Diencephalon (tissue), 1 donor: Measurements from ENCODE around the gene PRDM11. TPM values are rescaled to one million over a fixed set of nuclear protein-coding genes. Genes with fewer than 3 reads are reported as not detected.

Experiments used
- total RNA-seq: library from RNA; depleted of rRNA; stranded (reverse); fragments of >200 nt; gene quantifications from one replicate; pipeline ENCODE4 v1.2.3, GENCODE V29; 2014

Gene PRDM11
- total RNA-seq, result 10.1 TPM

DNA sequence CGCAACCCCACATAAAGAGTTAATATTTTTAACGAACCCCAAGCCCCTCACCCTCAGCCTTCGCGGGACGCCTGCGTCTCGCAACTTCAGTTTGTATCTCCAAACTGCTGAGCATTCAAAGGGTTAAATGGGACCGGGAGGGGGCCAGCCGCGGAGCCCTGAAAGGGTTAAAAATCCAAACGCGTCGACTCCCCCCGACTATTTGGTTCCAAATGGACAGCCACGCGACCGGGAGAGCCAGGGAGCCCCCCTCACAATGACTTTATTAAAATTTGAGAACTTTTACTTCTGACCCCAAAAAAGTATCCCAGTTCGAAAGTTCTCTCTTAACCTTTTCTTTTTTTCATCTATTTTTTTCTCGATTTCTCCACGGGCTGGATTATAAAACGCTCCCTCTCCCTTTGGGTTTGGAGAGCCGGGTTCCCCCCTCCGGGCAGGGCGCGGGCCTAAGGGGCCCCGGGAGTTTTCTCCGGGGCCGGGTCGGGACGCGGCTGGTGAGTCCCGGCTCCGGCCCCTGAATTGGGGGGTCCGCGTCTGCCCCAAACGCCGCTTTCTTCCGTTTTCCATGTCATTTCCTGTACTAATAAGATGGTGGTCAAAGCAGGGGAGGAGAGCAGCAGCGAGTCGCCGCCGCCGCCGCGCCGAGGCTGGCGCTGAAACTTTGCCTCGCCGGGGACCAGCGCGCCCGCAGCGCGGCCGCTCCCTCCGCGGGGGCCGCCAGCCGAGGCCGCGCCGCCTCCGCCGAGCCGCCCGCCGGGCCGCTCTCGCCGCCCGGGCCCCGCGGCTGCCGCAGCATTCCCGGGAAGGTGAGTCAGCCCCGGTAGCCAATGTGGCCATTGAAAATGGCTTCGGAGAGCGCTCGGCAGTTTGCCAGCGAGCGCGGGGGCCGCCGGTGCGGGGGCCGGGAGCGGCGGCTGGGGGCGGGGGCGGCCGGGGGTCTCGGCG, at the start of gene PRDM11:
PRDM11 (plus strand) TSS at position 568 of the 945 bp plus-strand sequence. CDS start 35,128 bp downstream, outside the sequence.

Other genes starting within 250 kb of the PRDM11 start
- gene TP53I11, start 195.8 kb upstream of the PRDM11 start, total RNA-seq, result 13.8 TPM
- gene SYT13, start 139.7 kb downstream of the PRDM11 start, total RNA-seq, result 248 TPM